ENCODE data around the gene CACNA1G. TPM values are rescaled to one million over a fixed set of nuclear protein-coding genes. Genes with fewer than 3 reads are reported as not detected.

The CACNA1G gene
- total and polyA plus RNA-seq, 9 of the 15 experiments (the other 6 are each of a cell fraction or from before 2014, with no cell fraction given): 0.01 TPM; not detected in 8

DNA sequence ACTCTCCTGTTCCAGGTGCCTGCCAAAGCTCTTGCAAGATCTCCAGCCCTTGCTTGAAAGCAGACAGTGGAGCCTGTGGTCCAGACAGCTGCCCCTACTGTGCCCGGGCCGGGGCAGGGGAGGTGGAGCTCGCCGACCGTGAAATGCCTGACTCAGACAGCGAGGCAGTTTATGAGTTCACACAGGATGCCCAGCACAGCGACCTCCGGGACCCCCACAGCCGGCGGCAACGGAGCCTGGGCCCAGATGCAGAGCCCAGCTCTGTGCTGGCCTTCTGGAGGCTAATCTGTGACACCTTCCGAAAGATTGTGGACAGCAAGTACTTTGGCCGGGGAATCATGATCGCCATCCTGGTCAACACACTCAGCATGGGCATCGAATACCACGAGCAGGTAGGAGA is 17.7 kb downstream of the CACNA1G start:
- Histone ChIP-seq H3K27me3 (ENCODE audit: control insufficient read depth in 2 of 2, insufficient read depth in 2 of 2, low read length in 2 of 2) (peaks cover 16 to 83% of the 10 kb centered on the region in 2 experiments; a peak in 4 of 5 replicates), H3K9me1 (ENCODE audit: control insufficient read depth, insufficient read depth, low read length) (no peaks in the 10 kb centered on the region), H3K4me2 (ENCODE audit: insufficient read depth, low read length) (no peak overlapping the region), H3K36me3 (ENCODE audit: control insufficient read depth, insufficient read depth, low read length) (no peaks in the 10 kb centered on the region), H3K27ac (ENCODE audit: extremely low read depth, low read depth, low read length) (no peak overlapping the region), H3K4me3 (no peak overlapping the region), H3K4me1 (replicated peaks in 1 of 2; ENCODE audit: control insufficient read depth in 2 of 2, insufficient read depth in 2 of 2, low read length in 2 of 2) (peaks cover 14 to 26% of the 10 kb centered on the region in 2 experiments; a peak in 4 of 5 replicates), H2AFZ (ENCODE audit: low read depth, low read length) (no peak overlapping the region), H3K79me2 (ENCODE audit: control insufficient read depth, insufficient read depth, low read length) (no peaks in the 10 kb centered on the region), H3K9me3 (replicated peaks; ENCODE audit: control insufficient read depth, insufficient read depth, low read depth, low read length) (no peaks in the 10 kb centered on the region; the same call in 1 of the 2 replicates), H3K9ac (ENCODE audit: insufficient read depth in 1 of 2, low read depth in 2 of 2, low read length in 2 of 2) (no peak overlapping the region), H4K20me1 (replicated peaks; ENCODE audit: control insufficient read depth, insufficient read depth, low read length) (peaks cover 16% of the 10 kb centered on the region; the same call in 1 of the 2 replicates)
- no peak for TF ChIP-seq IRF9 (tag; IDR thresholded peaks at IDR 0.05)
- no peak for TF ChIP-seq MYNN (IDR thresholded peaks at IDR 0.05)
- no peak for TF ChIP-seq MYNN (CRISPR knock-in tag; IDR thresholded peaks at IDR 0.05)
- no peak for TF ChIP-seq NR2C1 (IDR thresholded peaks at IDR 0.05)
- TF ChIP-seq NR2C1 (tag; IDR thresholded peaks at IDR 0.05): no peak
- TF ChIP-seq RAD51 (IDR thresholded peaks at IDR 0.05; ENCODE audit: borderline replicate concordance, low read depth): no peak
- no peak for TF ChIP-seq ZNF140 (CRISPR knock-in tag; IDR thresholded peaks at IDR 0.05)
- TF ChIP-seq TAF9B (IDR thresholded peaks at IDR 0.05; ENCODE audit: partially characterized antibody): no peak
- no peak for TF ChIP-seq ZNF77 (CRISPR knock-in tag; IDR thresholded peaks at IDR 0.05)
- TF ChIP-seq, protein P1, sequence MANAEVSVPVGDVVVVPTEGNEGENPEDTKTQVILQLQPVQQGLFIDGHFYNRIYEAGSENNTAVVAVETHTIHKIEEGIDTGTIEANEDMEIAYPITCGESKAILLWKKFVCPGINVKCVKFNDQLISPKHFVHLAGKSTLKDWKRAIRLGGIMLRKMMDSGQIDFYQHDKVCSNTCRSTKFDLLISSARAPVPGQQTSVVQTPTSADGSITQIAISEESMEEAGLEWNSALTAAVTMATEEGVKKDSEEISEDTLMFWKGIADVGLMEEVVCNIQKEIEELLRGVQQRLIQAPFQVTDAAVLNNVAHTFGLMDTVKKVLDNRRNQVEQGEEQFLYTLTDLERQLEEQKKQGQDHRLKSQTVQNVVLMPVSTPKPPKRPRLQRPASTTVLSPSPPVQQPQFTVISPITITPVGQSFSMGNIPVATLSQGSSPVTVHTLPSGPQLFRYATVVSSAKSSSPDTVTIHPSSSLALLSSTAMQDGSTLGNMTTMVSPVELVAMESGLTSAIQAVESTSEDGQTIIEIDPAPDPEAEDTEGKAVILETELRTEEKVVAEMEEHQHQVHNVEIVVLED (CRISPR knock-in tag; IDR thresholded peaks at IDR 0.05): no peak
- no peak for TF ChIP-seq SMARCC2 (IDR thresholded peaks at IDR 0.05; ENCODE audit: low read depth)
- WGBS (ENCODE audit: insufficient coverage, low coverage, missing lambda C conversion rate): 5% methylated on average over 16 of the region's 16 CpGs
- DNase-seq (ENCODE audit: extremely low read depth in 1 of 4, low spot score in 3 of 4): no peak
- CTCF ChIA-PET (ENCODE audit: low intra/inter-chr PET ratio): no interaction called here
- intact Hi-C loops (cut with micrococcal nuclease) (no loop called here), in situ Hi-C loops (cut with MboI) (no loop called here)
- ATAC-seq: no peak
- BruUV-seq (replicated peaks): no TSS peak
- FAIRE-seq: no peak
- POLR2A ChIA-PET: interaction anchor here (0.7 to 1.2 kb wide), 3 partner anchors 8 to 376 kb away, joined by 3 read pairs; no protein-coding TSS in a partner anchor
